ENCODE data around the gene ABCA3.

ABCA3 gene

DNA sequence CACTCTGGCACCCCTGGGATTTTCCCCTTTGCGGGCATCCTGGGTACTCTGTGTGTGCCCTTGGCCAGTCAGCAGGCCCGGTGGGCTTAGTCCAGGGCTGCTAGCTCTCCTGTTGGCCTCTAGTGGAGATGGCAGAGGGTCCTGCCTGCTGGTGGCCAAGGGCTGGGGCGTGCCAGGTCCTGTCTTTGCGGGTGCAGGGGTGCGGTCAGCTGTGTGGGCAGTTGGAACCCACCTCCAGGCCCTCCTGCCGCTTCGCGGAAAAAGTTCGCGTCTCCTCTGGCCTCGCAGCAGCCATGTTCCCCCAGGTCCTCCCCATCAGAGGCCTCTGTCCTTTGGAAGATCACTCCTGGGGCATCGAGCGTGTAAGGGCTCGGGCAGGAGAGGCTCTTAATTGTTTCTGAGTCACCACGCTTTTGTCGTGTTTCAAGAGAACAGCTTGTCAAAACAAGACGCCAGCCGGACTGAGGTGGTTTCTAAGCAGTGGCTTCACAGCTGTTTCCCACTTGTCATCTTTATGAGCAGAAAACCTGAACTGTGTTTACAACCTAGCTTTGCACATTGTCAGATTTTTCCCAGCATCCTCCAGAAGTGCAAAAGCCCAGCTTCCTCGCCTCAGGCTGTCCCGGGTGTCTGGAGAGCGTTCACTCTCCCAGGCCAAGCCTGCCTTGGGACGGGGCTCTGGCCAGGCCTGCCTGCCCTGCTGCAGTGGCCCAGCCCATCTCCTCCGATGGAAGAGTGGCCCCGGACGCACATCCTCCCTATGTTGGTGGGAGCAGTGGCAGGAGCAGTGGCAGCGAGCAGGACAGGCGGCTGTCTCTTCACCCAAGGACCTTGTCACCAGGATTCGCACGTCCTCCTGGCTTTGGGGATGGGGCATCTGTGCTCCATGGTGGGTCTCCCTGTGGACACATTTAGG lies 109.3 kb downstream of the ABCA3 start:
- DNase-seq (ENCODE audit: low spot score): no peak
- Histone ChIP-seq H3K27ac (no peak overlapping the region), H3K4me3 (no peak overlapping the region)
- TF ChIP-seq, protein P1, sequence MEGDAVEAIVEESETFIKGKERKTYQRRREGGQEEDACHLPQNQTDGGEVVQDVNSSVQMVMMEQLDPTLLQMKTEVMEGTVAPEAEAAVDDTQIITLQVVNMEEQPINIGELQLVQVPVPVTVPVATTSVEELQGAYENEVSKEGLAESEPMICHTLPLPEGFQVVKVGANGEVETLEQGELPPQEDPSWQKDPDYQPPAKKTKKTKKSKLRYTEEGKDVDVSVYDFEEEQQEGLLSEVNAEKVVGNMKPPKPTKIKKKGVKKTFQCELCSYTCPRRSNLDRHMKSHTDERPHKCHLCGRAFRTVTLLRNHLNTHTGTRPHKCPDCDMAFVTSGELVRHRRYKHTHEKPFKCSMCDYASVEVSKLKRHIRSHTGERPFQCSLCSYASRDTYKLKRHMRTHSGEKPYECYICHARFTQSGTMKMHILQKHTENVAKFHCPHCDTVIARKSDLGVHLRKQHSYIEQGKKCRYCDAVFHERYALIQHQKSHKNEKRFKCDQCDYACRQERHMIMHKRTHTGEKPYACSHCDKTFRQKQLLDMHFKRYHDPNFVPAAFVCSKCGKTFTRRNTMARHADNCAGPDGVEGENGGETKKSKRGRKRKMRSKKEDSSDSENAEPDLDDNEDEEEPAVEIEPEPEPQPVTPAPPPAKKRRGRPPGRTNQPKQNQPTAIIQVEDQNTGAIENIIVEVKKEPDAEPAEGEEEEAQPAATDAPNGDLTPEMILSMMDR (IDR thresholded peaks at IDR 0.05): no peak

- no peak for DNase-seq (ENCODE audit: low spot score)
- TF ChIP-seq, protein P1 (IDR thresholded peaks at IDR 0.05): no peak
- Histone ChIP-seq H3K27ac (no peak overlapping the region), H3K4me3 (no peak overlapping the region)
These were observed 110.2 kb downstream of the ABCA3 start for GRCh38 chr16:2230376-2230775.

GRCh38 chr16:2229632-2230250 lies 110.8 kb downstream of the ABCA3 start:
- TF ChIP-seq, protein P1 (IDR thresholded peaks at IDR 0.05): no peak
- DNase-seq (ENCODE audit: low spot score): no peak
- Histone ChIP-seq H3K27ac (no peak overlapping the region), H3K4me3 (no peak overlapping the region)

GRCh38 chr16:2229091-2229490 lies 111.4 kb downstream of the ABCA3 start:
- no peak overlapping the region for H3K4me3 ChIP-seq
- no peak overlapping the region for H3K27ac ChIP-seq
- TF ChIP-seq, protein P1 (IDR thresholded peaks at IDR 0.05): no peak
- DNase-seq (ENCODE audit: low spot score): no peak

GRCh38 chr16:2228161-2228824 lies 112.2 kb downstream of the ABCA3 start:
- TF ChIP-seq, protein P1 (IDR thresholded peaks at IDR 0.05): no peak
- no peak overlapping the region for H3K4me3 ChIP-seq
- no peak overlapping the region for H3K27ac ChIP-seq
- DNase-seq (ENCODE audit: low spot score): no peak

DNA sequence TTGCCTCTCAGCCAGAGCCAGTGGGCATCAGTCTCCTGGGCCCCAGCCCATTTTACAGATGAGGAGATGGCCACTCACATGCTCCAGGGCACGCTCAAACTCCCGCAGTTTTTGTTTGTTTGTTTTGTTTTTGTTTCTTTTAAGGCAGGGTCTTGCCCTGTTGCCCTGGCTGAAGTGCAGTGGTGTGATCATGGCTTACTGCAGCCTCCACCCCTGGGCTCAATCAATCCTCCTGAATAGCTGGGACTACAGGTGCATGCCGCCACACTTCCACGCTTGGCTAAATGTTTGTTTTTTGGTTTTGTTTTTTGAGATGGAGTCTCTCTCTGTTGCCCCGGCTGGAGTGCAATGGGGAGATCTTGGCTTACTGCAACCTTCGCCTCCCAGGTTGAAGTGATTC lies 113.6 kb downstream of the ABCA3 start:
- H3K27ac ChIP-seq: no peak overlapping the region
- H3K4me3 ChIP-seq: no peak overlapping the region
- TF ChIP-seq, protein P1 (IDR thresholded peaks at IDR 0.05): no peak
- DNase-seq (ENCODE audit: low spot score): no peak

Data from coronary artery (tissue), 2 donors.